NB4 (cell line): ENCODE measurements around the gene VDAC1.
A peak's percentile ranks its signal among the peaks of the same experiment; 100 is the strongest.

ENCODE experiments used
- DNase-seq: peaks from one replicate; pipeline ENCODE4 v3.0.0; 2010; ENCODE audit warnings: low read depth
- H3K4me3 ChIP-seq: one replicate; pipeline ENCODE4 v1.5.1; 2011; ENCODE audit warnings: mild to moderate bottlenecking, low read depth, low read length, moderate library complexity
- CTCF ChIP-seq: IDR thresholded peaks from one replicate; pipeline ENCODE4 v1.5.1; 2012; ENCODE audit warnings: low read depth, low read length
- MAX ChIP-seq: IDR thresholded peaks from 2 replicates; pipeline ENCODE4 v1.6.1; 2011; ENCODE audit warnings: low read depth, low read length
- MYC ChIP-seq: IDR thresholded peaks from 2 replicates; pipeline ENCODE4 v1.6.1; 2011; ENCODE audit warnings: low read depth, low read length
- POLR2A ChIP-seq: IDR thresholded peaks from 2 replicates; pipeline ENCODE4 v1.6.1; 2011; ENCODE audit warnings: mild to moderate bottlenecking; ENCODE audit not compliant: insufficient read length; ENCODE audit errors: extremely low read depth

The VDAC1 gene

GRCh38 chr5:133948721-133949120 lies 56.1 kb downstream of the VDAC1 start:
- TF ChIP-seq POLR2A (no peak), CTCF (no peak), MYC (no peak), MAX (no peak)

GRCh38 chr5:133947431-133947841 lies 57.3 kb downstream of the VDAC1 start:
- no peak overlapping the region for H3K4me3 ChIP-seq
- no peak for TF ChIP-seq CTCF
- TF ChIP-seq MYC = no peak
- TF ChIP-seq MAX = no peak
- no peak for TF ChIP-seq POLR2A
- no peak for DNase-seq

More at GRCh38 chr5:133948721-133949120, 56.1 kb downstream of the VDAC1 start:
- no peak overlapping the region for H3K4me3 ChIP-seq
- no peak for DNase-seq

GRCh38 chr5:133945568-133945967 lies 59.2 kb downstream of the VDAC1 start:
- no peak overlapping the region for H3K4me3 ChIP-seq
- no peak for TF ChIP-seq POLR2A
- no peak for TF ChIP-seq CTCF
- TF ChIP-seq MYC = no peak
- TF ChIP-seq MAX = no peak
- no peak for DNase-seq

GRCh38 chr5:133944263-133945185 lies 60.3 kb downstream of the VDAC1 start:
- H3K4me3 ChIP-seq = no peak overlapping the region
- TF ChIP-seq MYC (no peak), CTCF (peak; percentile 62)
- peak; percentile 52 for DNase-seq

GRCh38 chr5:133943475-133943817 lies 61.3 kb downstream of the VDAC1 start:
- H3K4me3 ChIP-seq = no peak overlapping the region
- no peak for DNase-seq
- no peak for TF ChIP-seq MAX
- no peak for TF ChIP-seq CTCF
- no peak for TF ChIP-seq POLR2A
- TF ChIP-seq MYC = no peak
